Activated T-cell treated with anti-CD3 and anti-CD28 coated beads, Interleukin-2, amount 50 U/mL, for 48 hours (primary cell): ENCODE data around the gene SCLT1.

Source experiments
- DNase-seq, 2 experiments: peaks; one replicate each; pipeline ENCODE4 v3.0.0-alpha.2; 2020

Gene SCLT1

GRCh38 chr4:128954941-128955340, 138.4 kb downstream of the SCLT1 start:
- no peak for DNase-seq

DNA sequence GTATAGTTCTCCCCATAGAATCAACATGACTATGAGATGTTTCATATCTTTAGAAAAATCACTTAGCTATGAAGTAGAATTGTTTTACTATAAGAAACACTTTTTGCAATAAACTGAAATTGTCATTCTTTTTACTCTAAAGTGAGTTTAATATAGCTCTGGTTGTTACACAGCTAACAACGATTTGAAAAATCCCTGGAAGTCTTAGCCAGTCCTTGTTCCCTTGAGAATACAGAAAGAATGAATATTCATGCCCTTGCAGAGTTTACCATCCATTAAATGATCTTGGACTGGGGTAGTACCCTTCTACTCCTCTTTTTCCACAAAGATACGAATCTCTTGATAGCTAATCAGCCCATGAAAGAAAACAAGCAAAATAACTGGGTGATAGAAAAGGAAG, 142.0 kb downstream of the SCLT1 start:
- no peak for DNase-seq

DNA sequence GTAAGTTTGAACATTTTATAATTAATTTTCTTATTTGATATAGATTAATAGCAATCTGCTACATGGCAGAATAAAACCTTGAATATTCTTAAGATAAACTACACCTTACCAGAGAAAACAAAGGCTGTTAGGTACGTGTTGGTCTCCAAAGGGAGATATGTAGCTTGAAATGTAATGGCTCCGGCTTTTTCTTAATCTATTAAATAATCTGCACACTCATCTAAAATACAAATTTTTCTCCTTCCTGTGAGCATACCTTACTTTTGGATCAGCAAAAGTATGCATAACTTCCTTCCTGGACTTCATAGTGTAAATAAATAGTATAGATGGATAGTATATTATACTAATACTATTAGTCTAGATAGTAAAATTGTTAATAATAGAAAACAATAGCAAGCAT, 142.5 kb downstream of the SCLT1 start:
- no peak for DNase-seq

- no peak for DNase-seq
Observed at GRCh38 chr4:128946916-128947315, 146.4 kb downstream of the SCLT1 start.

GRCh38 chr4:128942607-128943006, 150.7 kb downstream of the SCLT1 start:
- no peak for DNase-seq

GRCh38 chr4:128940971-128941370, 152.4 kb downstream of the SCLT1 start:
- no peak for DNase-seq

DNA sequence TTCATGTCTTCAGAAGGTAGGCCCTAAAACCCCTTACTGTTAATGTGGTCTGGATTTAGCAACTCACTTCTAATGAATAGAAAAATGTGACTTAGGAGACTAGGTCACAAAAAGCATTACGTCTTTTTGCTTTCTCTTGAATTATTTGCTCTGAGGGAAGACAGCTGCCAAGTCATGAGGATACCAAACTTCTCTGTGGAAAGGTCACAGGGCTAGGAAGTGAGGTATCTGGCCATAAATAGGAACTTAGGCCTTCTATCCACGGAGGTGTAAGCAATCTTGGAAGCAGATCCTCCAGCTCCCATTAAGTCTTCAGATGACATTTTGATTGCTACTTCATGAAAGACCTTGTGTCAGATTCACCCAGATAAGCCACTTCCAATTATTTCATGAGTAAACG, 163.3 kb downstream of the SCLT1 start:
- no peak for DNase-seq

DNA sequence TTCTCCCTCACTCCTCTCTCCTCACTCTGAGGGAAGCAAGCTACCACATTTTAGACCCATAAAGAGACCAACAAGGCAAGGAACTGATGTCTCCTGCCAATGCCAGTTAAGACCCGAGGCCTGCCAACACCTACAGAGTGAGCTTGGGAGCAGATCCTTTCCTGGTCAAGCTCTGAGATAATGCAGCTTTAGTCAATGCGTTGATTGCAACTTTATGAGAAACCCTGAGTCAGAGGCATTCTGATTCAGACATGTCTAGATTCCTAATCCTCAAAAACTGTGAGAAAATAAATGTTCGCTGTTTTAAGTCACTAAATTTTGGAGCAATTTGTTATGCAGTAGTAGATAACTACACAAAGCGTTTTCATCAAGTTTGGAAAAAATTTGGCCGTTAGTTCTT, 168.4 kb downstream of the SCLT1 start:
- no peak for DNase-seq

GRCh38 chr4:128921954-128922353, 171.4 kb downstream of the SCLT1 start:
- DNase-seq, result no peak

GRCh38 chr4:128917781-128918180, 175.6 kb downstream of the SCLT1 start:
- DNase-seq, result no peak

DNA sequence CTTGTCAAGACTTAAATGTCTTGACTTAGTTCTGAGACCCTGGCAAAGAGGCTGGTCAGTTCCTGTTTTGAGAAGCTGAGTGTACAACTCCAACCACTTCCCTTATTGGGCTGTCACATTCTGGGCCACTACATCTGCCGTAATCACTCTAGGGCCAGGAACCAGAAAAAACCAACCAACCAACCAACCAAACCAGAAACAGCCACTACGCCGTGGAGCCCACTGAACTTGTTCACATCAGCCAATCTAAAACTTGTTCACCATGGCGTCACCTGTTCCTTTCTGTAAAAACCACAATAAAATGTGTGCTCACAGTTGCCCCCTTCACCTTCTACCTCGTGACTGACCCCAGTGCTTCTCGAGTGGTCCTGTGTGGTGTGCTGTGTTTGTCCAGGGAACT, 176.5 kb downstream of the SCLT1 start:
- no peak for DNase-seq

- no peak for DNase-seq
Observed at GRCh38 chr4:128915544-128915943, 177.8 kb downstream of the SCLT1 start.

- no peak for DNase-seq
Observed at GRCh38 chr4:128913228-128913627, 180.1 kb downstream of the SCLT1 start.

DNA sequence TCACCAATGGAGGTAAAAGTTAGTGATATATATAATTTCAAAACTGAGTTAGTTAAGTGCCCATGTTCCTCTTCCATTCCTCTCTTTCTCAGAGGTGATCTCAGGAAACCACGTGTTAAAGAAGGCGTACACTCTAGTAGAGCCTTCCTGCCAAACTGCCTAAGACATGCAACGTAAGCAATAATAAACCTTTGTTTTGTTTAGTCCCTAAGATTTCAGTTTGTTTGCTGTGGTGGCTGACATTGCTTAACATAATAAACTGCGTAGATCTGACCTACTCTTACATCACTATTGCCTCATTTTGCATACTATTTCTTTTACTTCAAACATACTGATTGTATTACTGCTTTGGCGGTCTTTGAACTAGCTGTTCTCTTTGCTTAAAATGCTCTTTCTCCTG, 184.6 kb downstream of the SCLT1 start:
- no peak for DNase-seq

DNA sequence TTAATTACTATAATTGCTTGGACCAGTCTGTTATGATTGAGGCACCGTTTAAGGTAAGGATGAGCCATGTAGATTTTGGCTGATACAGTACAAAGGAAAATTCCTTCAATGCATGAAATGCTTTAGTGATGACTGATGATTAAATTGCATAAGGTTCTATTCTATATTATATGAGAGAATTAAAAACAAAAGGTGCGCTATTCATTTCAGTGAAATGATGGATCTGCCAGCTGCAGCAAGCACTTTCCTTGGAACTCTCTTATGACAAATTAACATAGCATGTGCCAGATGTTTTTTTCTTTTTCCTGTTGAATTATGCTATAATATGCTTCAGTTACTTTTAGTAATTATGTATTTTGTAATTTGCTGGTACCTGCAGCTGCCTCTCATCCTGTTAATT, 185.4 kb downstream of the SCLT1 start:
- DNase-seq, result no peak

GRCh38 chr4:128906581-128906980, 186.8 kb downstream of the SCLT1 start:
- DNase-seq, result no peak

DNA sequence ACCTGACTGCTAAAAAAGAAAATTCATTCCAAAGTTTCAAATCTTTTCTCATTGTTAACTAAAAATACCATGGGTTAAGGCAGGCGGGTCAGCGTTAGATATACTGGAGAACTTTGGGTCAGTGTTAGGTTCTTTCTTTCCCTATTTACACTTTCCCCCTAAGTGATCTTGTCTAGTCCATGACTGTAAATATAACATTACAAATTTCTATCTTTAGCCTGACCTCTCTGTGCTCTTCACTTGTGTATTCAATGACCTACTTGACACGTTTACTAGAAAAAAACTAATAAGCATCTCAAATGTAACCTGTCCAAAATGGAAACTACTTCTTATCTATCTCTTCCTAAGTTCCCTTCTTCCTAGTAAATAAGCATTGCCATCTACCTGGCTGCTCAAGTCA, 188.5 kb downstream of the SCLT1 start:
- no peak for DNase-seq

- DNase-seq, result no peak
Observed at GRCh38 chr4:128880662-128881061, 212.7 kb downstream of the SCLT1 start.

- DNase-seq, result no peak
Observed at GRCh38 chr4:128879971-128880370, 213.4 kb downstream of the SCLT1 start.

DNA sequence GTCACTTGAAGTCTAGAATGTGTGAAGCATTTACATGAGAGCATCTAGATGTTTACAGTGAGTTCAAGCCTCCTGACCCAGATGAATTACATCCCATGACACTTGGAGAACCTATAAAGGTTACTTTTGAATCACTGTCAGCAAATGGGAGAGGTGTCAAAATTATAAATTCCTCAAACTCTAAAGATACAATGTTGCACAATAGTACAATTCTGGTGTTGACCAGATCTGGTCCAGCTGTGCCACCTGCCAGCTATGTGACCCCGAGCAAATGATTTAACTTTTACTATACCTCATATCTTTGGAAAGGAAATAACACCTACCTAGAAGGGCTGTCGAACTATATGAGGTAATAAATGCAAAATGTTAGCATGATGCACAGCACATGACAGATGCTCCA, 214.1 kb downstream of the SCLT1 start:
- DNase-seq, result no peak

- DNase-seq, result no peak
Observed at GRCh38 chr4:128877934-128878333, 215.4 kb downstream of the SCLT1 start.

GRCh38 chr4:128876200-128876599, 217.1 kb downstream of the SCLT1 start:
- no peak for DNase-seq

GRCh38 chr4:128871948-128872347, 221.4 kb downstream of the SCLT1 start:
- no peak for DNase-seq

- no peak for DNase-seq
Observed at GRCh38 chr4:128869776-128870509, 223.4 kb downstream of the SCLT1 start.

GRCh38 chr4:128868758-128869157, 224.6 kb downstream of the SCLT1 start:
- no peak for DNase-seq
